HL-60 (cell line): ENCODE results near the gene MEAK7.

Source experiments
- GABPA ChIP-seq: IDR thresholded peaks from 2 replicates; pipeline ENCODE4 v1.6.1; 2012; ENCODE audit warnings: low read depth
- POLR2AphosphoS5 ChIP-seq: IDR thresholded peaks from 2 replicates; pipeline ENCODE4 v1.6.1; 2012; ENCODE audit warnings: low read depth
- TF ChIP-seq, protein P1 (sequence below): IDR thresholded peaks from one replicate; pipeline ENCODE4 v1.5.1; 2011; ENCODE audit warnings: low read length, control low read depth, inconsistent platforms; ENCODE audit not compliant: insufficient read depth

DNA sequence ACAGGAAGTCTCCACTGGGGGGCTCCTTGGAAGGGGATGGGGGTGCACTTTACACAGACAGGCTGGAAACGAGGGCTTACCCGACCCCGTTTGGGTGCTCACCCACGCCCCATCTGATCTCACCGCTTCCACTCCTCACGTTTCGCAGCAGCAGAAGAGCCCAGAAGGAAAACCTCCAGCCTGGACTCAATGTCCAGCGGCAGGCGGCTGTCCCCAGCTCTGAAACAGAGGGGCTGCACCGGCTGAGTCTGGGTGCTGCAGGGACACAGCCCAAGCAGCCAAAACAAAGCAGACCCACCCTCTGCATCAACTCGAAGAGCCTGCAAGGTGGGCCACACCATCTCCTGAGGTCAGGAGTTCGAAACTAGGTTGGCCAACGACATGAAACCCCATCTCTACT is 3.9 kb downstream of the MEAK7 start:
- TF ChIP-seq, protein P1, sequence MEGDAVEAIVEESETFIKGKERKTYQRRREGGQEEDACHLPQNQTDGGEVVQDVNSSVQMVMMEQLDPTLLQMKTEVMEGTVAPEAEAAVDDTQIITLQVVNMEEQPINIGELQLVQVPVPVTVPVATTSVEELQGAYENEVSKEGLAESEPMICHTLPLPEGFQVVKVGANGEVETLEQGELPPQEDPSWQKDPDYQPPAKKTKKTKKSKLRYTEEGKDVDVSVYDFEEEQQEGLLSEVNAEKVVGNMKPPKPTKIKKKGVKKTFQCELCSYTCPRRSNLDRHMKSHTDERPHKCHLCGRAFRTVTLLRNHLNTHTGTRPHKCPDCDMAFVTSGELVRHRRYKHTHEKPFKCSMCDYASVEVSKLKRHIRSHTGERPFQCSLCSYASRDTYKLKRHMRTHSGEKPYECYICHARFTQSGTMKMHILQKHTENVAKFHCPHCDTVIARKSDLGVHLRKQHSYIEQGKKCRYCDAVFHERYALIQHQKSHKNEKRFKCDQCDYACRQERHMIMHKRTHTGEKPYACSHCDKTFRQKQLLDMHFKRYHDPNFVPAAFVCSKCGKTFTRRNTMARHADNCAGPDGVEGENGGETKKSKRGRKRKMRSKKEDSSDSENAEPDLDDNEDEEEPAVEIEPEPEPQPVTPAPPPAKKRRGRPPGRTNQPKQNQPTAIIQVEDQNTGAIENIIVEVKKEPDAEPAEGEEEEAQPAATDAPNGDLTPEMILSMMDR = no peak
- TF ChIP-seq POLR2AphosphoS5 (no peak), GABPA (no peak)
